GM12891 (cell line): ENCODE results near the gene TRNP1.

ENCODE experiments used
- PAX5 ChIP-seq: IDR thresholded peaks from 2 replicates; pipeline ENCODE4 v1.6.1; 2011; ENCODE audit warnings: low read length, moderate library complexity, mild to moderate bottlenecking; ENCODE audit not compliant: insufficient read depth, severe bottlenecking
- POLR2A ChIP-seq: IDR thresholded peaks from 2 replicates; pipeline ENCODE4 v1.6.1; 2011; ENCODE audit warnings: low read depth, low read length, control low read depth
- POLR2AphosphoS5 ChIP-seq: IDR thresholded peaks from 2 replicates; pipeline ENCODE4 v1.6.1; 2011; ENCODE audit warnings: low read depth, low read length, control low read depth
- TAF1 ChIP-seq: IDR thresholded peaks from 2 replicates; pipeline ENCODE4 v1.6.1; 2011; ENCODE audit warnings: low read depth, low read length, control low read depth

DNA sequence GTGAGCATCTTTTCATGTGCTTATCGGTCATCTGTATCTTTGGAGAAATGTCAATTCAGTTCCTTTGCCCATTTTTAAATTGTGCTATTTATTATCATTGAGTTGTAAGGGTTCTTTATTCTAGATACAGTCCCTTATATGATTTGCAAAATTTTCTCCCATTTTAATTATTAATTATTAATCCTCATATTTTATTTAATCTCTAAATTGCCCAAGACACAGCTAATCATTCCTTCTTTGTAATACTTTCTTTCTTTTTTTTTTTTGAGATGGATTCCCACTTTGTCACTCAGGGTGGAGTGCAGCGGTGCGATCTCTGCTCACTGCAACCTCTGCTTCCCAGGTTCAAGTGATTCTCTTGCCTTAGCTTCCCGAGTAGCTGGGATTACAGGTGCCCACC lies 32.2 kb downstream of the TRNP1 start:
- TF ChIP-seq POLR2A (no peak), TAF1 (no peak), POLR2AphosphoS5 (no peak), PAX5 (no peak)
